HPDE6-E6E7 (cell line): ENCODE results near the gene FIGN.

Experiments used
- DNase-seq: peaks from one replicate; pipeline ENCODE4 v3.0.0; 2011; ENCODE audit warnings: missing footprints; ENCODE audit errors: extremely low spot score

Gene FIGN

GRCh38 chr2:163708265-163708664, 27.5 kb downstream of the FIGN start:
- no peak for DNase-seq

GRCh38 chr2:163703386-163703785, 32.4 kb downstream of the FIGN start:
- DNase-seq: no peak

GRCh38 chr2:163701399-163702195, 34.2 kb downstream of the FIGN start:
- no peak for DNase-seq

GRCh38 chr2:163698857-163699256, 37.0 kb downstream of the FIGN start:
- no peak for DNase-seq

- no peak for DNase-seq
Measured at GRCh38 chr2:163697846-163698637, 37.8 kb downstream of the FIGN start.

GRCh38 chr2:163697429-163697828, 38.4 kb downstream of the FIGN start:
- no peak for DNase-seq

GRCh38 chr2:163693484-163693883, 42.3 kb downstream of the FIGN start:
- DNase-seq: no peak

- DNase-seq: no peak
Measured at GRCh38 chr2:163692611-163693482, 43.0 kb downstream of the FIGN start.

GRCh38 chr2:163692081-163692480, 43.7 kb downstream of the FIGN start:
- no peak for DNase-seq

GRCh38 chr2:163690896-163691295, 44.9 kb downstream of the FIGN start:
- DNase-seq: no peak

- no peak for DNase-seq
Measured at GRCh38 chr2:163687217-163687616, 48.6 kb downstream of the FIGN start.

- no peak for DNase-seq
Measured at GRCh38 chr2:163686289-163686688, 49.5 kb downstream of the FIGN start.

- peak; percentile 23 for DNase-seq
Measured at GRCh38 chr2:163682695-163683094, 53.1 kb downstream of the FIGN start.

- DNase-seq: no peak
Measured at GRCh38 chr2:163681745-163682144, 54.1 kb downstream of the FIGN start.

GRCh38 chr2:163675388-163675787, 60.4 kb downstream of the FIGN start:
- DNase-seq: no peak

GRCh38 chr2:163673522-163673921, 62.3 kb downstream of the FIGN start:
- no peak for DNase-seq

- no peak for DNase-seq
Measured at GRCh38 chr2:163670929-163671328, 64.9 kb downstream of the FIGN start.

GRCh38 chr2:163669506-163669905, 66.3 kb downstream of the FIGN start:
- no peak for DNase-seq

- DNase-seq: peak; percentile 34
Measured at GRCh38 chr2:163667064-163667887, 68.5 kb downstream of the FIGN start.

- no peak for DNase-seq
Measured at GRCh38 chr2:163665817-163666216, 70.0 kb downstream of the FIGN start.

- no peak for DNase-seq
Measured at GRCh38 chr2:163665051-163665450, 70.8 kb downstream of the FIGN start.
